HG02938 (cell line): ENCODE data around the gene SLC50A1.

Source experiments
- ATAC-seq: cut with Tn5 transposase; IDR thresholded peaks from one replicate; pipeline ENCODE4 v1.9.1; 2021; ENCODE audit warnings: mild to moderate bottlenecking, moderate library complexity; ENCODE audit not compliant: unreplicated experiment

Gene SLC50A1

GRCh38 chr1:155135415-155136028, at the start of gene SLC50A1:
TSS of gene SLC50A1 (plus strand) at chr1:155135852. CDS start at chr1:155135912, 60 bp downstream.
- ATAC-seq = peak; percentile 62

GRCh38 chr1:155086128-155086741, 49.4 kb upstream of the SLC50A1 start:
- no peak for ATAC-seq

GRCh38 chr1:155086856-155087535, 48.7 kb upstream of the SLC50A1 start:
- ATAC-seq = no peak

- no peak for ATAC-seq
These were observed 44.3 kb upstream of the SLC50A1 start for GRCh38 chr1:155091071-155092051.

GRCh38 chr1:155092131-155092530, 43.5 kb upstream of the SLC50A1 start:
- no peak for ATAC-seq

GRCh38 chr1:155092641-155093040, 43.0 kb upstream of the SLC50A1 start:
- ATAC-seq = no peak

- no peak for ATAC-seq
These were observed 41.6 kb upstream of the SLC50A1 start for GRCh38 chr1:155093911-155094621.

GRCh38 chr1:155094622-155094948, 41.1 kb upstream of the SLC50A1 start:
- ATAC-seq = no peak

GRCh38 chr1:155099331-155099730, 36.3 kb upstream of the SLC50A1 start:
- no peak for ATAC-seq

- ATAC-seq = no peak
These were observed 32.3 kb upstream of the SLC50A1 start for GRCh38 chr1:155103325-155103724.

- no peak for ATAC-seq
These were observed 30.8 kb upstream of the SLC50A1 start for GRCh38 chr1:155104605-155105534.

GRCh38 chr1:155105604-155106011, 30.0 kb upstream of the SLC50A1 start:
- ATAC-seq = no peak

GRCh38 chr1:155106862-155107261, 28.8 kb upstream of the SLC50A1 start:
- no peak for ATAC-seq

- no peak for ATAC-seq
These were observed 28.1 kb upstream of the SLC50A1 start for GRCh38 chr1:155107309-155108264.

- no peak for ATAC-seq
These were observed 27.4 kb upstream of the SLC50A1 start for GRCh38 chr1:155108296-155108695.

GRCh38 chr1:155110381-155110780, 25.3 kb upstream of the SLC50A1 start:
- ATAC-seq = no peak

- ATAC-seq = no peak
These were observed 24.8 kb upstream of the SLC50A1 start for GRCh38 chr1:155110826-155111225.

- no peak for ATAC-seq
These were observed 22.1 kb upstream of the SLC50A1 start for GRCh38 chr1:155113450-155113980.
